Panc1 (cell line): ENCODE results near the gene SDHD. TPM values are rescaled to one million over a fixed set of nuclear protein-coding genes. Genes with fewer than 3 reads are reported as not detected.

Experiments
- ATAC-seq: fragments of 200-7000 bp; cut with Tn5 transposase; 2 replicates; pipeline ENCODE4 v1.9.1; 2020; ENCODE audit warnings: mild to moderate bottlenecking, moderate library complexity
- BruUV-seq: library from RNA; stranded (reverse); fragments of 400-500 nt; replicated peaks from 2 replicates; lab custom pipeline; 2021; lab: Mats Ljungman, UMichigan
- CTCF ChIA-PET: fragments of 300-600 bp; sonication (Branson Sonifier 250); formaldehyde crosslinking; loops from one replicate; lab custom pipeline; 2022; ENCODE audit warnings: antibody characterized with exemption; lab: Charles Lee
- POLR2A ChIA-PET: fragments of 300-600 bp; sonication (Branson Sonifier 250); formaldehyde crosslinking; loops from one replicate; lab custom pipeline; 2022; ENCODE audit warnings: antibody characterized with exemption; lab: Charles Lee
- DNase-seq: peaks from one replicate; pipeline ENCODE4 v3.0.0-alpha.2; 2010; ENCODE audit warnings: low read depth, low spot score
- H3K27ac ChIP-seq: 2 replicates; pipeline ENCODE4 v1.5.1; 2011; ENCODE audit warnings: mild to moderate bottlenecking, low read length, inconsistent platforms
- H3K27me3 ChIP-seq: fragments of 200-500 bp; sonication (Bioruptor generic); 2 replicates; pipeline ENCODE4 v1.6.0; 2014; ENCODE audit warnings: low read length, inconsistent platforms; ENCODE audit not compliant: control insufficient read depth, insufficient read depth
- H3K36me3 ChIP-seq: fragments of 200-500 bp; sonication (Bioruptor generic); 2 replicates; pipeline ENCODE4 v1.5.1; 2014; ENCODE audit warnings: inconsistent platforms, mild to moderate bottlenecking, low read length, moderate library complexity; ENCODE audit not compliant: control insufficient read depth, insufficient read depth
- H3K4me1 ChIP-seq: 2 replicates; pipeline ENCODE4 v1.5.1; 2011; ENCODE audit warnings: inconsistent platforms, mild to moderate bottlenecking, low read length, moderate library complexity; ENCODE audit not compliant: control insufficient read depth, insufficient read depth
- H3K4me3 ChIP-seq, 2 experiments: 2 replicates each; pipeline ENCODE4 v1.5.1; 2011 to 2012; ENCODE audit warnings: low read depth in 2 of 2, low read length in 2 of 2, mild to moderate bottlenecking in 2 of 2, inconsistent platforms in 1 of 2, moderate library complexity in 1 of 2
- H3K9me3 ChIP-seq: fragments of 200-500 bp; sonication (Bioruptor generic); 2 replicates; pipeline ENCODE4 v1.5.1; 2014; ENCODE audit warnings: low read depth, mild to moderate bottlenecking, inconsistent platforms, low read length, moderate library complexity; ENCODE audit not compliant: control insufficient read depth, insufficient read depth
- POLR2AphosphoS5 ChIP-seq: IDR thresholded peaks from 2 replicates; pipeline ENCODE4 v1.6.1; 2012; ENCODE audit warnings: mild to moderate bottlenecking, low read depth, low read length, moderate library complexity
- REST ChIP-seq, 2 experiments: IDR thresholded peaks; 2 replicates each; pipeline ENCODE4 v1.6.1; 2011 to 2012; ENCODE audit warnings: low read depth in 2 of 2, control low read depth in 1 of 2, low read length in 1 of 2, mild to moderate bottlenecking in 1 of 2, moderate library complexity in 1 of 2; ENCODE audit not compliant: insufficient read depth in 1 of 2
- SIN3A ChIP-seq: IDR thresholded peaks from 2 replicates; pipeline ENCODE4 v1.6.1; 2012; ENCODE audit warnings: low read depth, mild to moderate bottlenecking, low read length, moderate library complexity, borderline replicate concordance; ENCODE audit not compliant: insufficient read depth
- TCF7L2 ChIP-seq: IDR thresholded peaks from 2 replicates; pipeline ENCODE4 v1.6.1; 2011; ENCODE audit warnings: mild to moderate bottlenecking, low read depth, low read length, inconsistent platforms
- in situ Hi-C: cut with HindIII; loops from 2 replicates; pipeline ENCODE4 v1.10.0; 2016; ENCODE audit warnings: low sequenced_read_pairs, low pct_unique_long_range_greater_than_20kb
- intact Hi-C: fragments of 100-400 bp; cut with micrococcal nuclease; formaldehyde crosslinking; loops from one replicate; pipeline ENCODE4 v1.10.0; 2022; ENCODE audit not compliant: unreplicated experiment
- total RNA-seq: library from RNA; stranded (reverse); gene quantifications from one replicate; pipeline ENCODE4 v1.2.1, GENCODE V29; 2021; ENCODE audit not compliant: unreplicated experiment
- TF ChIP-seq, protein P1 (sequence below): fragments of 450-650 bp; IDR thresholded peaks from 2 replicates; pipeline ENCODE4 v1.5.1; 2017; ENCODE audit warnings: mild to moderate bottlenecking

Gene SDHD
- total RNA-seq, 1 experiment from 2014 or later: 166 TPM

GRCh38 chr11:112103446-112103845, 16.8 kb downstream of the SDHD start:
- Histone ChIP-seq H3K4me1 (no peaks in the 10 kb centered on the region), H3K9me3 (no peaks in the 10 kb centered on the region), H3K36me3 (no peaks in the 10 kb centered on the region), H3K27ac (no peak overlapping the region), H3K4me3 (no peak overlapping the region), H3K27me3 (no peaks in the 10 kb centered on the region)
- no TSS peak for BruUV-seq
- DNase-seq (no peak), ATAC-seq (no peak)
- ChIA-PET CTCF (interaction anchor here (0.6 kb wide), 1 partner anchor 216 kb away, joined by 3 read pairs; no protein-coding TSS in a partner anchor), POLR2A (interaction anchor here (0.6 kb wide), 1 partner anchor 11 kb away, joined by 5 read pairs; no protein-coding TSS in a partner anchor)
- intact Hi-C loops: no loop called here
- TF ChIP-seq TCF7L2 (no peak), REST (IDR thresholded peaks at IDR 0.05; ENCODE audit: insufficient read depth in 1 of 2, low read depth in 2 of 2, low read length in 1 of 2) (no peak), SIN3A (no peak), POLR2AphosphoS5 (no peak)
- TF ChIP-seq, protein P1, sequence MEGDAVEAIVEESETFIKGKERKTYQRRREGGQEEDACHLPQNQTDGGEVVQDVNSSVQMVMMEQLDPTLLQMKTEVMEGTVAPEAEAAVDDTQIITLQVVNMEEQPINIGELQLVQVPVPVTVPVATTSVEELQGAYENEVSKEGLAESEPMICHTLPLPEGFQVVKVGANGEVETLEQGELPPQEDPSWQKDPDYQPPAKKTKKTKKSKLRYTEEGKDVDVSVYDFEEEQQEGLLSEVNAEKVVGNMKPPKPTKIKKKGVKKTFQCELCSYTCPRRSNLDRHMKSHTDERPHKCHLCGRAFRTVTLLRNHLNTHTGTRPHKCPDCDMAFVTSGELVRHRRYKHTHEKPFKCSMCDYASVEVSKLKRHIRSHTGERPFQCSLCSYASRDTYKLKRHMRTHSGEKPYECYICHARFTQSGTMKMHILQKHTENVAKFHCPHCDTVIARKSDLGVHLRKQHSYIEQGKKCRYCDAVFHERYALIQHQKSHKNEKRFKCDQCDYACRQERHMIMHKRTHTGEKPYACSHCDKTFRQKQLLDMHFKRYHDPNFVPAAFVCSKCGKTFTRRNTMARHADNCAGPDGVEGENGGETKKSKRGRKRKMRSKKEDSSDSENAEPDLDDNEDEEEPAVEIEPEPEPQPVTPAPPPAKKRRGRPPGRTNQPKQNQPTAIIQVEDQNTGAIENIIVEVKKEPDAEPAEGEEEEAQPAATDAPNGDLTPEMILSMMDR: no peak
- in situ Hi-C loops: no loop called here

DNA sequence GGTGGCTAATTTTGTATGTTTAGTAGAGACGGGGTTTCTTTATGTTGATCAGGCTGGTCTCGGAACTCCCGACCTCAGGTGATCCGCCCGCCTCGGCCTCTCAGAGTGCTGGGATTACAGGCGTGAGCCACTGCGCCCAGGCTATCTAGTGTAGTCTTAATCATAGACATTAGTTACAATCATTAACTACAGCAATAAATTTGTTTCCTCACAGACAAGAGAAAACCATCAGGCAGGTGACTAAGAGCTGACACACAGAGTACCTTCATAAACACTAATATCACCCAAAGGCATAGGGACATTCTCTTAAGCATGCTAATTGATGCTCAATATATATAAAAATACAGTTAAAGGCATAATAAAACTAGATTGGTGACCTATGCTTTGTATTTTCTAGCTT, 19.4 kb downstream of the SDHD start:
- no peak for ATAC-seq
- Histone ChIP-seq H3K4me1 (no peaks in the 10 kb centered on the region), H3K9me3 (no peaks in the 10 kb centered on the region), H3K4me3 (no peak overlapping the region), H3K27me3 (no peaks in the 10 kb centered on the region), H3K36me3 (no peaks in the 10 kb centered on the region), H3K27ac (no peak overlapping the region)
- in situ Hi-C loops: no loop called here
- DNase-seq: no peak
- POLR2A ChIA-PET: interaction anchor here (0.6 kb wide), 1 partner anchor 16 kb away, joined by 11 read pairs; no protein-coding TSS in a partner anchor
- CTCF ChIA-PET: no interaction called here
- intact Hi-C loops: no loop called here
- BruUV-seq: no TSS peak
- TF ChIP-seq POLR2AphosphoS5 (no peak), SIN3A (no peak), TCF7L2 (no peak), REST (IDR thresholded peaks at IDR 0.05; ENCODE audit: insufficient read depth in 1 of 2, low read depth in 2 of 2, low read length in 1 of 2) (no peak)
- TF ChIP-seq, protein P1: no peak
